Left lobe of liver (tissue), 2 donors: ENCODE data around the gene CAVIN2. TPM values are rescaled to one million over a fixed set of nuclear protein-coding genes. Genes with fewer than 3 reads are reported as not detected.
A peak's percentile ranks its signal among the peaks of the same experiment; 100 is the strongest.

Experiments
- ATAC-seq: fragments of 200-7000 bp; cut with Tn5 transposase; one replicate; pipeline ENCODE4 v1.9.1; 2020; ENCODE audit warnings: mild to moderate bottlenecking, moderate library complexity
- DNase-seq: peaks from one replicate; pipeline ENCODE4 v3.0.0-alpha.2; 2020; ENCODE audit warnings: low spot score
- total RNA-seq: library from RNA; stranded (reverse); gene quantifications from one replicate; pipeline ENCODE4 v1.2.1, GENCODE V29; 2021
- donor health status: DM: no; HTN: no; CAD: no; lungs with moderate emphysema.
- donor health status: DM: no; HTN: yes; CAD: no.

The CAVIN2 gene
- total RNA-seq, 1 donor from 2014 or later, result 8.6 TPM

DNA sequence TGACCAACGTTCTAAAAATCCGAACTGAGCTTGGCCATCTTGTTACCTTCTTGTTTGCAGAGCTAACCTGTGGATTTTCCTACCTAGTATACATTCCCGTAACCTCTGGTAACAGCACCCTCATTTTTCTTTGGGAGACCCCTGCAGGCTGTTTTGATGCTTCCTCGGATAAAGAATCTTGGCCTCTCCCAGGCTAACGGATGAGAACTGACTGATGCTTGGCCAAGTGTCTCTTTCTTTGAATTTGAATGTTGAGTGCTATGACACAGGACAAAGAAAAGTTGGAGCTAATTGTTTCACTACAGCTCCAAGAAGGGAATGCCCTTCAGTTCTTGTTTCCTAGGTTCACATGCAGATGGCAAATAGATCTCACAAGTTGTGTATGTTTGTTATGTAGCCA lies 19.3 kb upstream of the CAVIN2 start:
- no peak for DNase-seq
- ATAC-seq, result no peak

- no peak for ATAC-seq
- DNase-seq, result no peak
These were observed 17.9 kb upstream of the CAVIN2 start for GRCh38 chr2:191864628-191865374.

DNA sequence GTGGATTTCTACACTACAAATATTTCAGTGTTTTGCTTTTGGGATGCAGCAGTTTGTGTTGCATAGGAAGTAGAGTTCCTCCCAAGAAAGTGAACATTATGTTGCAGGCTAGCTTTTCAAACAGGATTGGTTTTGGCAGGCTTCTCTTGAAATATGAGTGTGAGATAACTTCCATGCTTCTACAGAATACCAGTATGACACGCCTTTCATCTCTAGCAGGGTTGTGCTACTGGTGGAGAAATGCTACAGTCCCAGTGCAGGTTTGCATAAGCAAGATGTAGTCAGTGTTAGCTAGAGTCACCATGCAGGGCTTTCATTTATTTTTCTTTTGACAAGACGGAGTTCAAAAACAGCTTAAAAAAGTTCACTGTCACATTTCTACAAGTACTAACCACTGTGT lies 17.1 kb upstream of the CAVIN2 start:
- DNase-seq (no peak), ATAC-seq (no peak)

GRCh38 chr2:191862156-191862775 lies 15.4 kb upstream of the CAVIN2 start:
- no peak for ATAC-seq
- DNase-seq, result no peak

- ATAC-seq (no peak), DNase-seq (no peak)
These were observed 14.0 kb upstream of the CAVIN2 start for GRCh38 chr2:191860760-191861466.

DNA sequence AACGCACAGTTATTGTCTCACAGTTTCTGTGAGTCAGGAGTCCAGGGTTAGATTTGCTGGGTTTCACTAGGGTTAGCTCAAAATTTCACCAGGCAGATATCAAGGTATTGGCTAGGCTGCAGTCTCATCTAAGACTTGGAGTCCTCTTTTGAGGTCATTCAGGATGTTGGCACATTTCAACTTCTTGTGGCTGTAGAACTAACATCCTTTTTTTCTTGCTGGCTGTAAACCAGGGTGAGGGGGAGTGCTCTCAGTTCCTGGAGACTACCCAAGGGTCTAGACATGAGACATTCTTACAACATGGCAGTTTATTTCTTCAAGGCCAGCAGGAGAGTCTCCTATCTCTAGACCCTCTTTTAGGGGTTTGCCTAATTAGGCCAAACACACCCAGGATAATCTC lies 12.8 kb upstream of the CAVIN2 start:
- ATAC-seq (no peak), DNase-seq (no peak)

- DNase-seq, result no peak
- ATAC-seq, result no peak
These were observed 11.0 kb upstream of the CAVIN2 start for GRCh38 chr2:191857886-191858285.

DNA sequence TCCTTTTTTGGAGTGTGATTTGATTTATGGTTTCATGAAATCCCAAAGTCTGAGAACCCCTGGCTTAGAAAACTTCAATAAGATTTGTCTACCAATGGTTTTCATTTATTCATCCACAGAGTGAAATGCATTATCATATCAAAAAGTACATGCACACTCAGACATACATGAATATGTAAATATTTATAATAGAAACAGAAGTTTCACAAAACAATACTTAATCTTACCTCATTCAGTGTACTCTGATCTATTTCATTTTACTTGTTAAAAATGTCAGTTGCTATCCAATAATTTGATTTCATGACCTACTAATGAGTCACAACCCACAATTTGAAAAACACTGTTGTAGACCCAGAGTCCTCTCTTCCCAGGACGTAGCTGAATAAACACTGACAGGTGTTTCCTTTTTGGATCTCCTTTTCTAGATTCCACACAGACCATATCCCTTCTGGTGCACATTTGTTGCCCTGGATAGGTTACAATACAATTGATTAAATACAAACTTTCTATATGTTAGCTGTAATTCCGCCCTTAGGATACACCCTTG lies 10.4 kb upstream of the CAVIN2 start:
- DNase-seq (no peak), ATAC-seq (no peak)

- no peak for ATAC-seq
These were observed 9.4 kb upstream of the CAVIN2 start for GRCh38 chr2:191856111-191856876.

GRCh38 chr2:191855382-191855781 lies 8.5 kb upstream of the CAVIN2 start:
- DNase-seq (no peak), ATAC-seq (no peak)

More at GRCh38 chr2:191856111-191856876, 9.4 kb upstream of the CAVIN2 start:
- DNase-seq, result no peak

- DNase-seq (no peak), ATAC-seq (peak; percentile 35)
These were observed 7.8 kb upstream of the CAVIN2 start for GRCh38 chr2:191854382-191855372.

DNA sequence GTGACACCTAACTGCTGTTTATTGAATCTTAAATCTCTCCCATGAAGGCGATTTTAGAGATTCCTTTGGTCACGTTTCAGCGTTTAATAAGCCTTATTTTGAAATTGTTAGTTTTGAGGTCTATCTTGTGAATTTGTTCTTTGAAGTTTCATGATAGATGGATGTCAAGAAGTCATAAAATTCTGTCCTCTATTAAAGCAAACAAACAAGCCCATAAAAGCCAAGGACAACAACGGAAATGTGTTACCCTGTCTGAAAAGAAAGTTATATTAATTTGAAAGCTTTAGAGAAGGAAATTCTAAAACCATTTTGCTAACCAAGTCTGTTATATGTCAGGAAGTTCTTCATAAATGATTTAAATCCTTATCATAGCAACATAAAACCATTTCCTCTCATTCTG lies 7.0 kb upstream of the CAVIN2 start:
- ATAC-seq (no peak), DNase-seq (no peak)

GRCh38 chr2:191851158-191851557 lies 4.3 kb upstream of the CAVIN2 start:
- no peak for DNase-seq
- ATAC-seq, result no peak

DNA sequence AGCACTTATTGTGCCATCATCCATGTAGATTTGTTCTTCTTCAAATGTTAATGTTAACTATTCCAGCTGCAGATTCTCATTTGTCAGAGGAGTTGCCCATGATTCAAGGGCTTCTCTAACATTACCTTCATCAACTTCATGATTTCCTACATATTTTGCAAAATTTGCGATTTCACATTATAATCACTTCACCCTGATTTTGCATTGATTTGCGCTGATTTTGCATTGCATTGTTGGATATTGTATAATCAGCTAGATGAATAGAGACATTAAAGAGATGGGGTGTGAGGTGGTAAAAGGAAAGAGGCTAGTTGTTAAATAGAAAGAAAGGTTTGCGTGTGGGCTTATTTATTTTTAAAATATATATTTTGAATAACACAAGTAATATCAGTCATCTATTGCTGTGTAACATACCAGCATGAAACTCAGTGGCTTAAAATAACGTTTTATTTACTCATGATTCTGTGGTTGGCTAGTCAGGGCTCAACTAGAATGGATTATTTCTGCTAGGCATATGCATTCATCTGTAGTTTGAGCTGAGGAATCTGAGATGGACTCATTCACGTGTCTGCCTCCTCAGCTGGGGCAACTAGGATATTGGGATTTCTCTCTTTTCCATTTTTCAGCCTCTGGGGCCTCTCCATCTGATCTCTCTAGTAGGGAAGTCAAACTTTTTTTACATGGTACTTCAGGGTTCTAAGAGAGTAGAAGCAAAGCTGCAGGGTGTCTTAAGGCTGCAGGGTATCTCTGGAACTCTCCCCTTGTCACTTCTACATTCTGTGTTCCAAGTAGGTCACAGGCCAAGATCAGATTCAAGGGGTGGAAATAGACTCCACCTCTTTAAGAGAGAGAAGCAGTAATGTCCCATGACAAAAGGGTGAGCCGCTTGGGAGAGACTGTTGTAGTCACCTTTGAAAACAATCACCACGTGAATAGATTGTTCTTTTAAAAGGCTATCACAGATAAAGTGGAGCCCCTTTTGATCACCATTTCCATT lies 2.2 kb upstream of the CAVIN2 start:
- DNase-seq (no peak), ATAC-seq (no peak)

GRCh38 chr2:191847764-191848163 lies 876 bp upstream of the CAVIN2 start:
- DNase-seq (no peak), ATAC-seq (no peak)

GRCh38 chr2:191845876-191846514 lies 893 bp downstream of the CAVIN2 start:
- no peak for DNase-seq
- ATAC-seq, result no peak

DNA sequence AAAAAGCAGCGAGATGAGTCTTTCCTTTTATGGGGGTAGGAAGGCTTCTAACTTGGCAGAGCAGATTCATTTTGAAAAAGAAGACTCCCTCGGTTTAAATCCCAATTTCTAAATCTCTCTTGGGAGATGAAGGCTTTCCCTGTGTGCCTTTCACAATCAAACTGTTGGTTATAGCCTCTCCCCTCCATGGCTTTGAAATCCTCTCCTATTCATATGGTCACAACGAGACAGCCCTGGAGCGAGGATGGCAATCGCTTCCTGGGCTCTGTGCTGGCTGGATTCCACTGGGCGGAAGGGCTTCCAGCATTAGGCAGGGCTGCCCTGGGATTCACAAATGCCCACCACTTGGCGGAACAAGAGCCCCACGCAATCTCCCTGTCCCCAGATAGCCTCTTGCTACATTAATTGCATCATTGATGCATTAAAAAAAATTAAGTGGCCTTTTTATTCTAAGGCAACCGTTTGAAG lies 1.6 kb downstream of the CAVIN2 start:
- ATAC-seq (no peak), DNase-seq (no peak)

DNA sequence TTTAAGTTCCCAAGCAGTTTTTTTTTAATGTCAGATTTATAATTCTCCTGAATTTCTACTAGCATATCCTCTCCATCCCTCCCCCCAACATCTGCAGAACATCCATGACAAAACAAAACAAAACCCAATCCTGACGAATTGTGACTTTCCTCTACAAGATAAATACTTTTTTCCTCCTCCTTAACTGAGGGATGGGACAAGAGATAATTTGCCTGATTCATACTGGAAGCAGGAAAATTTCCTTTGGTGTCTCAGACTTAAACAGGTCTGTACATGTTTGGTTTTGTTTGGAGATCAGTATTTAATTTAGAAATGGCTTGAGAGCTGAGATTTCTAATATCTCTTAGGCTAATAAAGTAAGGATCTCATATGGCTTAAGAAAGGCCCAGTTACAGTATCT lies 2.2 kb downstream of the CAVIN2 start:
- ATAC-seq (no peak), DNase-seq (no peak)
